Neural cell (in vitro differentiated cells): Measurements from ENCODE around the gene HRH2. TPM values are rescaled to one million over a fixed set of nuclear protein-coding genes. Genes with fewer than 3 reads are reported as not detected.

Experiments
- H2AFZ ChIP-seq: fragments of 200-600, 300-800 bp; sonication (generic), shearing (Covaris generic); 2 replicates; pipeline ENCODE4 v1.6.0; 2014; ENCODE audit warnings: low read depth, mild to moderate bottlenecking, antibody characterized with exemption, low read length, moderate library complexity
- H3F3A ChIP-seq: fragments of 200-600 bp; shearing (Covaris generic); 2 replicates; pipeline ENCODE4 v1.6.1; 2016; ENCODE audit warnings: mild to moderate bottlenecking, moderate library complexity, mixed read lengths, antibody characterized with exemption, low read length; ENCODE audit not compliant: insufficient read depth, poor library complexity, severe bottlenecking
- H3K27ac ChIP-seq: fragments of 200-600, 300-800 bp; sonication (generic), shearing (Covaris generic); 2 replicates; pipeline ENCODE4 v1.5.1; 2014; ENCODE audit warnings: mild to moderate bottlenecking, low read length, moderate library complexity
- H3K27me3 ChIP-seq: fragments of 300-800, 200-600 bp; sonication (generic), shearing (Covaris generic); 2 replicates; pipeline ENCODE4 v1.6.0; 2014; ENCODE audit warnings: mild to moderate bottlenecking, low read depth, low read length, moderate library complexity; ENCODE audit not compliant: insufficient read depth
- H3K36me3 ChIP-seq: fragments of 300-800, 200-600 bp; sonication (generic), shearing (Covaris generic); 2 replicates; pipeline ENCODE4 v1.5.1; 2014; ENCODE audit warnings: mild to moderate bottlenecking, antibody characterized with exemption, low read length, moderate library complexity; ENCODE audit not compliant: insufficient read depth
- H3K4me2 ChIP-seq: fragments of 300-800, 200-600 bp; sonication (generic), shearing (Covaris generic); 2 replicates; pipeline ENCODE4 v1.6.0; 2014; ENCODE audit warnings: mild to moderate bottlenecking, low read length
- H3K4me3 ChIP-seq: fragments of 300-800, 200-600 bp; sonication (generic), shearing (Covaris generic); 2 replicates; pipeline ENCODE4 v1.5.1; 2014; ENCODE audit warnings: mild to moderate bottlenecking, low read length, moderate library complexity
- H3K79me2 ChIP-seq: fragments of 200-600 bp; shearing (Covaris generic); replicated peaks from 2 replicates; pipeline ENCODE4 v1.6.0; 2014; ENCODE audit warnings: mild to moderate bottlenecking, low read length, moderate library complexity; ENCODE audit not compliant: insufficient read depth
- H3K9ac ChIP-seq: fragments of 300-800, 200-600 bp; sonication (generic), shearing (Covaris generic); 2 replicates; pipeline ENCODE4 v1.6.1; 2016; ENCODE audit warnings: mild to moderate bottlenecking, low read length, mixed read lengths
- H3K9me2 ChIP-seq: fragments of 200-600 bp; shearing (Covaris generic); 2 replicates; pipeline ENCODE4 v1.6.1; 2016; ENCODE audit warnings: mild to moderate bottlenecking, low read length, mixed read lengths; ENCODE audit not compliant: insufficient read depth
- H3K9me3 ChIP-seq: fragments of 200-600, 300-800 bp; sonication (generic), shearing (Covaris generic); 2 replicates; pipeline ENCODE4 v1.6.1; 2016; ENCODE audit warnings: mild to moderate bottlenecking, mixed run types, low read length, moderate library complexity, mixed read lengths
- H4K20me1 ChIP-seq: fragments of 200-600 bp; shearing (Covaris generic); 2 replicates; pipeline ENCODE4 v1.6.1; 2016; ENCODE audit warnings: mild to moderate bottlenecking, mixed run types; ENCODE audit not compliant: insufficient read depth
- CTCF ChIP-seq: fragments of 450-650 bp; IDR thresholded peaks from 2 replicates; pipeline ENCODE4 v1.5.1; 2014; ENCODE audit warnings: antibody characterized with exemption, mild to moderate bottlenecking, moderate library complexity; ENCODE audit not compliant: poor library complexity, severe bottlenecking
- EP300 ChIP-seq: fragments of 450-650 bp; conservative IDR thresholded peaks from 2 replicates; pipeline ENCODE4 v1.6.1; 2014; ENCODE audit warnings: antibody characterized with exemption, mild to moderate bottlenecking, moderate library complexity; ENCODE audit not compliant: poor library complexity, severe bottlenecking
- EZH2 ChIP-seq: fragments of 200-600, 300-800 bp; shearing (Covaris generic), sonication (generic); IDR thresholded peaks from 2 replicates; pipeline ENCODE4 v1.6.1; 2014; ENCODE audit warnings: antibody characterized with exemption, low read length, borderline replicate concordance, mild to moderate bottlenecking; ENCODE audit not compliant: insufficient read depth, poor library complexity, severe bottlenecking
- MXI1 ChIP-seq: fragments of 450-650 bp; conservative IDR thresholded peaks from 2 replicates; pipeline ENCODE4 v1.6.1; 2014; ENCODE audit warnings: antibody characterized with exemption, mild to moderate bottlenecking; ENCODE audit not compliant: poor library complexity, severe bottlenecking
- POLR2AphosphoS5 ChIP-seq: IDR thresholded peaks from 2 replicates; pipeline ENCODE4 v1.6.1; 2012
- RAD21 ChIP-seq: fragments of 450-650 bp; conservative IDR thresholded peaks from 2 replicates; pipeline ENCODE4 v1.6.1; 2014; ENCODE audit warnings: antibody characterized with exemption, mild to moderate bottlenecking, moderate library complexity
- REST ChIP-seq: IDR thresholded peaks from 2 replicates; pipeline ENCODE4 v1.6.1; 2012; ENCODE audit warnings: borderline replicate concordance
- TAF1 ChIP-seq: IDR thresholded peaks from 2 replicates; pipeline ENCODE4 v1.6.1; 2012; ENCODE audit warnings: low read depth
- polyA plus RNA-seq: library from polyadenylated mRNA; depleted of rRNA; stranded (reverse); fragments of >200 nt; gene quantifications from 2 replicates; pipeline ENCODE4 v1.2.3, GENCODE V29; 2014

Gene HRH2
- polyA plus RNA-seq, 1 donor from 2014 or later: 0.09 TPM

GRCh38 chr5:175694371-175695160 lies 36.7 kb downstream of the HRH2 start:
- H3K4me3 ChIP-seq: no peak overlapping the region
- TF ChIP-seq POLR2AphosphoS5: no peak
- H4K20me1 ChIP-seq: no peaks in the 10 kb centered on the region
- H3K4me2 ChIP-seq: no peak overlapping the region
- no peaks in the 10 kb centered on the region for H3K27me3 ChIP-seq
- H2AFZ ChIP-seq: no peak overlapping the region
- no peak overlapping the region for H3K27ac ChIP-seq
- no peak overlapping the region for H3K9ac ChIP-seq
- no peaks in the 10 kb centered on the region for H3F3A ChIP-seq
- no peaks in the 10 kb centered on the region for H3K9me3 ChIP-seq
- H3K9me2 ChIP-seq: no peaks in the 10 kb centered on the region
- no peaks in the 10 kb centered on the region for H3K36me3 ChIP-seq
- no peaks in the 10 kb centered on the region for H3K79me2 ChIP-seq

GRCh38 chr5:175695161-175696126 lies 37.6 kb downstream of the HRH2 start:
- H3K9ac ChIP-seq: no peak overlapping the region

More at GRCh38 chr5:175695161-175696126, 37.6 kb downstream of the HRH2 start:
- Histone ChIP-seq H4K20me1 (no peaks in the 10 kb centered on the region), H3K36me3 (no peaks in the 10 kb centered on the region), H3F3A (no peaks in the 10 kb centered on the region), H3K27ac (no peak overlapping the region), H2AFZ (no peak overlapping the region), H3K4me2 (no peak overlapping the region), H3K9me2 (no peaks in the 10 kb centered on the region), H3K4me3 (no peak overlapping the region), H3K79me2 (no peaks in the 10 kb centered on the region), H3K9me3 (no peaks in the 10 kb centered on the region), H3K27me3 (no peaks in the 10 kb centered on the region)
- TF ChIP-seq CTCF (no peak), REST (no peak), EP300 (no peak), MXI1 (no peak), EZH2 (no peak), RAD21 (no peak), TAF1 (no peak)
